Measurements from ENCODE around the gene PIGT.

PIGT gene

DNA sequence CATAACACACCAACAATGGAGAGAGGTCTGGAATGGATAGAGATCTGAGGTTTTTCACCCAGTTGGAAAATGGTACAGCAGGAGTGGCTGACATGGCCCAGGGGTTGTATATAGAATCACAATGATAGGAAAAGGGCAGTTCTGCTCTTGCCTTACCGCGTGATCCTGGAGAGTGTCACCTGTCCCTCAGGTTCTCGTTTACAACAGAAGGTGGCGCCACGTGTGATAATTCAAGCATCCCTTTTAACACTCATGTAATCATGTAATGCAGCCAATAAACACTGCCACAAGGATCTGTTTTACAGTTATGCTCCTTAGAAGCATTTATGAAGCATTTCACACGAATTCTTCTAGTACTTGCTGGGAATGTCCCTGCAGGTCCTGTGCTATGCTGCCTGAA is 40.7 kb downstream of the PIGT start:
- DNase-seq (ENCODE audit: extremely low read depth, low read depth), result no peak

DNA sequence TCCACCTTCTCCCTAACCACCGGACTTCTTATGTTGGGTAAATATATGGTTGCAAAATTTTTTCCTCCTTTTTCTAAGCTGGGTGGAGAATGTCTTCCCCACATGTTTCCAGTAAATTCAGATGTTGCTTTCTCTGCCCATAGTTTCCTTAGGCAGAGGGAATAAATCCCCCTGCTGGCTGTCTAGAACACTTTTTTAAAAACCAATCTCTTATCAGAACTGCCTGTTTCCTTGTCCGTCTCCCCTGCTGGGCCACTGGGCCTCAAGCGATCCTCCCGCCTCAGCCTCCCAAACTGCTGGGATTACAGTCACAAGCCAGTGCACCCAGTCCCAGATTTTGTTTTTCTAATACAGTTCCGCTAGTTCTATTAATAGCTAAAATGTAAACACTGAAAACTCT is 43.7 kb downstream of the PIGT start:
- DNase-seq (ENCODE audit: extremely low read depth, low read depth), result no peak
- TF ChIP-seq, protein P1, sequence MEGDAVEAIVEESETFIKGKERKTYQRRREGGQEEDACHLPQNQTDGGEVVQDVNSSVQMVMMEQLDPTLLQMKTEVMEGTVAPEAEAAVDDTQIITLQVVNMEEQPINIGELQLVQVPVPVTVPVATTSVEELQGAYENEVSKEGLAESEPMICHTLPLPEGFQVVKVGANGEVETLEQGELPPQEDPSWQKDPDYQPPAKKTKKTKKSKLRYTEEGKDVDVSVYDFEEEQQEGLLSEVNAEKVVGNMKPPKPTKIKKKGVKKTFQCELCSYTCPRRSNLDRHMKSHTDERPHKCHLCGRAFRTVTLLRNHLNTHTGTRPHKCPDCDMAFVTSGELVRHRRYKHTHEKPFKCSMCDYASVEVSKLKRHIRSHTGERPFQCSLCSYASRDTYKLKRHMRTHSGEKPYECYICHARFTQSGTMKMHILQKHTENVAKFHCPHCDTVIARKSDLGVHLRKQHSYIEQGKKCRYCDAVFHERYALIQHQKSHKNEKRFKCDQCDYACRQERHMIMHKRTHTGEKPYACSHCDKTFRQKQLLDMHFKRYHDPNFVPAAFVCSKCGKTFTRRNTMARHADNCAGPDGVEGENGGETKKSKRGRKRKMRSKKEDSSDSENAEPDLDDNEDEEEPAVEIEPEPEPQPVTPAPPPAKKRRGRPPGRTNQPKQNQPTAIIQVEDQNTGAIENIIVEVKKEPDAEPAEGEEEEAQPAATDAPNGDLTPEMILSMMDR (IDR thresholded peaks at IDR 0.05; ENCODE audit: low read depth, low read length), result peak; percentile 18

More for the DNA sequence above, 40.7 kb downstream of the PIGT start:
- TF ChIP-seq, protein P1 (IDR thresholded peaks at IDR 0.05; ENCODE audit: low read depth, low read length), result no peak; the same call in none of the 2 replicates

DNA sequence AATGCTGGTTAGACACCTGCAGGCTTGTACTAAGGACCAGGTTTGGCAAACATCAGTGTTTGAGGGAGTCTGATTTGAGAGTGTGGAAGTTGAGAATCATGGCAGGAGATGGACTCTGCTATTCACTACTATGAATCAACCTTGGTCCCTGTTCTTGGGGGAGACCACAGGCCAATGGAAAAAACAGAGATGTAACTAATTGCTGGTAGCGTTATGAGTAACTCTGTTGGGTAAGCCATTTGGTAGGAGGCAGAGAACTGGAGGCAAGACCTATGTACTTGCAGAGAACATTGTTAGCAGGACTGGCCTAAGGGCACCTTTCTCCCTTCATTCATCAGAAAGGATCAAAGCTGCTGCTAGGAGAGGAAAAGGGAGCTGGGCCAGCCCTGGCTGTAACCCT is 45.3 kb downstream of the PIGT start:
- no peak for DNase-seq (ENCODE audit: extremely low read depth, low read depth)
- TF ChIP-seq, protein P1 (IDR thresholded peaks at IDR 0.05; ENCODE audit: low read depth, low read length), result no peak

DNA sequence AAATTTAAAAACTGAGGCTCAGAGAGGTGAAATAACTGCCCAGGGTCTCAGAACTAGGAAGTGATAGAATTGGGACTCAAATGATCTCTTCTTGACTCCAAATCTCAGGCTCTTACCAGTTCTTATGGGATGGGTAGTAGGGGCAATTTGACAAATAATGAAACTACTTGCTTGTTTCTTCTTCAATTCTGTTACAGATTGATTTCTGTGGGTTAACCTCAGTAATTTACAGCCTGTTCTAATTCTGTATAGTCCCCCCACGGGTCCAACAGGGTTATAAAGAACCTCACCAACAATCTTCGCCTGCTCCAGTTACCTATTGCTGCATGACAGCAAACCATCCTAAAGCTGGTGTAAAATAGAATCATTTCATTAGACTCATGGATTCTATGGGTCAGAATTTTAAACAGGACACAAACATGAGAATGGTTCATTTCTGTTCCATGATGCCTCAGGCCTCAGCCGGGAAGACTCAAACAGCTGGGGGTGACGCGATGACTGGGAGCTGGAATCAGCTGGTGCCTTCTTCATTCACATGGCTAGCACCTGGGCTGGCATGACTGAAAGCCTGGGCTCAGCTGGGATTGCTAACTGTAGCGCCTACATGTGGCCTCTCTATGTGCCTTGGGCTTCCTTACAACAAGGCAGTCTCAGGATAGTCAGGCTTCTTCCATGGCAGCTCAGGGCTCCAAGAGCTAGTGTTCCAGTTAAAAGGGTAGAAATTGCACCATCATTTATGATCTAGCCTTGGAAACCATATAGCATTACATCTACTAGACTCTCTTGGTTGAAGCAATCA is 47.0 kb downstream of the PIGT start:
- TF ChIP-seq, protein P1 (IDR thresholded peaks at IDR 0.05; ENCODE audit: low read depth, low read length), result no peak
- DNase-seq (ENCODE audit: extremely low read depth, low read depth), result no peak

DNA sequence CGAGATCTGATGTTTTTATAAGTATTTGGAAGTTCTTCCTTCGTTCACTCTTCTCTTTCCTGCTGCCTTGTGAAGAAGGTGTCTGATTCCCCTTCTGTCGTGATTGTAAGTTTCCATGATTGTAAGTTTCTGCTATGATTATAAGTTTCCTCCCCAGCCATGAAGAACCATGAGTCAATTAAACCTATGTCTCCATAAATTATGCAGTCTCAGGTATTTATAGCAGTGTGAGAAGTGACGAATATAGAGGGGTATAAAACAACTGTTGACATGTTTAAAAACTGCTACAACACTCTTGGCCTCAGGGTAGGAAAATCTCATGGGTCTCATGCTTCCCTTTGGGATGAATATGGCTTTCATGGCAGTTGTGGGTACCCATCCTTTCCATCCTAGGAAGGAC is 47.8 kb downstream of the PIGT start:
- TF ChIP-seq, protein P1 (IDR thresholded peaks at IDR 0.05; ENCODE audit: low read depth, low read length), result no peak
- no peak for DNase-seq (ENCODE audit: extremely low read depth, low read depth)

DNA sequence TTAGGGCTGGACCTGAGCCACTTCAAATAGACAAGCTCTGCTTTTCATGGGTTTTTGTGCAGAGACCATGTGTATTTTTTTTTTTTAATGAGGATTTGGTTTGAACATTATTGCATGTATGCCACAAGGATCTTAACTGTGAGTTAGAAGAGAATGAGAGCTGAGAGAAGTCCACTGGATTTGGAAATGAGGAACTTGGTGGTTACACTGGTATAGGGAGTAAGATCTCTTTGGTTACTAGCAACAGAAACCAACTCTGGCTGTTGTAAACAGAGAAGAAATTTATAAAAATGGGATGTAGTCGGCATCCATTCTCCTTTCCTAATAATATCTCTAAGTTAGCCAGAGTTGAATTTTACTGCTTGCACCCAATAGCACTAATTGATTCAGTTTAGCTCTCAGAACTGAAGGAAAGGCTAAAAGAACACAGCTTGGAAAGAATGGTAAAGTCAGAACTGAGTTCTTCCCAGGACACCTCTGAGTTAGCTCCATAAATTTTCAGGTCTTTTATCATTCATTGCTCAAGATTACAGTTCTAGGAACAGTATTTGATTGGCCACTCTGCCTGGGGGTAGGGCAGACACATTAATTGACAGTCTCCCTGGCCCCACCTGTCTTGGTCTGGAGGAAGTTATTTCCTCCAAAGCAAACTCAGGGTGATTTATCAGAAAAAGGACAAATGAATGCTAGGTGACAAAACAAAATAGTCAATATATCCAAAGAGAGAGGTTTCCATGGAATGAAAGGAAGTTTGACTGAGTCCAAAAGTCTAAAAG is 49.7 kb downstream of the PIGT start:
- TF ChIP-seq, protein P1 (IDR thresholded peaks at IDR 0.05; ENCODE audit: low read depth, low read length), result no peak
- no peak for DNase-seq (ENCODE audit: extremely low read depth, low read depth)

DNA sequence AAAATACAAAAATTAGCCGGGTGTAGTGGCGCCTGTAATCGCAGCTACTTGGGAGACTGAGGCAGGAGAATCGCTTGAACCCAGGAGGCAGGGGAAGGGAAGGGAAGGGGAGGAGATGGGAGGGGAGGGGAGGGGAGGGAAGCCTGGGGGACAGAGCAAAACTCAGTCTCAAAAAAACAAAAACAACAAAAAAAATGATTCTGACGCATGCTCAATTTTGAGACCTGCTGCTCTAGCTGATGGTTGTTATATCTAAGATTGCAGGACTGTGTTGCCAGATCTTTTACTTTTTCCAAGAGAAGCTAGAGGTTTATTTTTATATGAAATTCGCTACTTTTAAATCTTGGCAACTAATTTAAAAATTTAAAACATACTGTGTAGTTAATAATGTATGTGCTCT is 51.2 kb downstream of the PIGT start:
- TF ChIP-seq, protein P1 (IDR thresholded peaks at IDR 0.05; ENCODE audit: low read depth, low read length), result no peak

More for the DNA sequence above, 51.2 kb downstream of the PIGT start:
- DNase-seq (ENCODE audit: extremely low read depth, low read depth), result no peak

Measured in AG09319 (cell line).